Renal pelvis (tissue), 4 donors: Measurements from ENCODE around the gene LSM7. TPM values are rescaled to one million over a fixed set of nuclear protein-coding genes. Genes with fewer than 3 reads are reported as not detected.

Source experiments
- DNase-seq: peaks from one replicate; pipeline ENCODE4 v3.0.0-alpha.2; 2013
- polyA plus RNA-seq, 3 donors: library from polyadenylated mRNA; unstranded; fragments of 120-200 nt; gene quantifications; one replicate each; pipeline ENCODE4 v1.2.1, GENCODE V29; 2013; ENCODE audit not compliant: insufficient read length in 3 of 3

Gene LSM7
- polyA plus RNA-seq, 3 donors, result 107 to 121 (median 114) TPM

DNA sequence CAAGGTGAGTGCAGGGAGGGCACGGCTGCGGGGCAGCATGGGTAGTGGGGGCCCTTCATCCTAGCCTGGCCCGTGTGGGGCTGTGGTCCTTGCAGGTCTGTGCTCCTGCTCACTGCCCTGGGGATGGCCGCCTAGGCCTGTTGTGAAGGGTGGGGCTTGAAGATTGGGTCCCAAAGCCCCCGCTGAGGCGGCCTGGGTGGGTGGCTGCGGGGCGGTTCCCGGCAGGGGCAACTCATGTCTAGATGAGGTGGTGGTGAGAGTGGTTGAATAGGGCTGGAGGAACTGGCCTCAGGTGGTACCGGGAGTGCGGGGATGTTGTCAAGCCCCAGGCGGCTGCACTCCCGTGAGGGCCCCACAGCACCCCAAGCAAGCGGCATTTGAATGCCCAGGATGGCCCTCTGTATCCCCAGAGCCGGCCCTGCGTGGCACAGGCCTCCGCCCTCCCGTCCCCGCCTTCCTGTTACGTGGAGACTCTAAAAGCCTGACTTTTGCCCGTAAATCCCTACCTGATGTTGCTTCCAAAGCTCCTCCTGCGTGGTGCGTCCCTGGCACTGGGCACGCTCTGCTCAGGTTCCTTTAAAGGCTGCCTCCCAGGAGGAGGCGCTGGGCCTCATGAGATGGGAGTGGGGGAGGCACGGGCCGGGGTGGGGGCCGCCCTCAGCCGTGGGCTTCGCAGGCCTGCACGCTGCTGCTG is 15.1 kb upstream of the LSM7 start:
- DNase-seq, result no peak

- no peak for DNase-seq
Observed at GRCh38 chr19:2342656-2343288, 14.4 kb upstream of the LSM7 start.

GRCh38 chr19:2341982-2342381 is 13.6 kb upstream of the LSM7 start:
- no peak for DNase-seq

GRCh38 chr19:2341244-2341751 is 12.9 kb upstream of the LSM7 start:
- DNase-seq, result no peak

DNA sequence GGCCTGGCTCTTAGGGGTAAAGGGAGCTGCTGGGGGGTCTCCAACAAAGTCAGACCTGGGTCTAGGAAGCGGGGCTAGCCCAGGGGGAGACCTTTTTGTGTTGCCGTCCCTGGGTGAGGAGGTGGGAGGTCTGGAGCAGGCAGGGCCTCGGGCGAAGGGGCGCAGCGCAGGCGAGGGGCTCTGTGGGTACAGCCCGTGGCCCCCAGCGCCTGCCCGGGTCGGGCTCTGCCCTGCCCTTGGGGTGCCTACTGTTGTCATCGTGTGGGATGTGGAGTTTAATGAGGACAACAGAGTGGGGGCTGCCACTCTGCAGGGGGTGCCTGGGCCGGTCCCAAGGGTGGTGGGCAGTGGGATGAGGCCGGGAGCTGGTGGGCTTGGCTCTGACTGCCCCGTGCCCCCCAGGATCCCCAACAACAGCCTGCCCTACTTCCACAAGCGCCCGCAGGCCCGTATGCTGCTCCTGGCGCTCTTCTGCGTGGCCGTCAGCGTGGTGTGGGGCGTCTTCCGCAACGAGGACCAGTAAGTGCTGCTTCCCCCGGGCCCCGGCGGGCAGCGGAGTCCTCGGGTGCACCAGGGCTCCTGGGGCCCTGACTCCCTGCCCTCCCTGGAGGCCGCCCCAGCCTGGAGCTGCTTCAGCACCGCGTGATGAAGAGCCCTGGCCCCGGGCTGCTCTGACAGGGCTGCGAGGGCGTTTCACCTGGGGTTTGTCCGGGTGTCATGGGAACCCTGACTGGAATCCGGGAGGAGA is 12.3 kb upstream of the LSM7 start:
- DNase-seq, result no peak

DNA sequence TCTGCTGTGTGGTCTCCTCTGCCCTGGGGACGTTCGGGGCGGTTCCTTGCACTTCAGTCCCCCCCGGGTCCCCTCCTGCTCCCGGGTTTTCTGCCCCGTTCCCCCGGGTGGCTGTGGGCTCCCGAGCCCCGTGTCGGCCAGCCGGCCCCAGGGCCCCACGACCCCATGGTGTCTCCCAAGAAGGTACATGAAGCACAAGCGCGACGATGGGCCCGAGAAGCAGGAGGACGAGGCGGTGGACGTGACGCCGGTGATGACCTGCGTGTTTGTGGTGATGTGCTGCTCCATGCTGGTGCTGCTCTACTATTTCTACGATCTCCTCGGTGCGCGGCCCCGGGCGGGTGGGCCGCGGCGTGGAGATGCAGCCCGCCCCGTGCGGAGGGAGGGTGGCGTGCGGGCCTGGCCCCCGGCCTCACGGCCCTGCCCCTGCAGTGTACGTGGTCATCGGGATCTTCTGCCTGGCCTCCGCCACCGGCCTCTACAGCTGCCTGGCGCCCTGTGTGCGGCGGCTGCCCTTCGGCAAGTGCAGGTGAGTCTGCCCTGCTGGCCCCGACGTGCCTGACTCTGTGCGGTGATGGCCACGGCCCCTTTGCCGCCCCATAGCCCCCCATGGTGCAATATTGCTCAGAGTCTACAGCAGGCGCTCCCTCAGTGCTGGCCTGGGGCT is 11.4 kb upstream of the LSM7 start:
- no peak for DNase-seq

DNA sequence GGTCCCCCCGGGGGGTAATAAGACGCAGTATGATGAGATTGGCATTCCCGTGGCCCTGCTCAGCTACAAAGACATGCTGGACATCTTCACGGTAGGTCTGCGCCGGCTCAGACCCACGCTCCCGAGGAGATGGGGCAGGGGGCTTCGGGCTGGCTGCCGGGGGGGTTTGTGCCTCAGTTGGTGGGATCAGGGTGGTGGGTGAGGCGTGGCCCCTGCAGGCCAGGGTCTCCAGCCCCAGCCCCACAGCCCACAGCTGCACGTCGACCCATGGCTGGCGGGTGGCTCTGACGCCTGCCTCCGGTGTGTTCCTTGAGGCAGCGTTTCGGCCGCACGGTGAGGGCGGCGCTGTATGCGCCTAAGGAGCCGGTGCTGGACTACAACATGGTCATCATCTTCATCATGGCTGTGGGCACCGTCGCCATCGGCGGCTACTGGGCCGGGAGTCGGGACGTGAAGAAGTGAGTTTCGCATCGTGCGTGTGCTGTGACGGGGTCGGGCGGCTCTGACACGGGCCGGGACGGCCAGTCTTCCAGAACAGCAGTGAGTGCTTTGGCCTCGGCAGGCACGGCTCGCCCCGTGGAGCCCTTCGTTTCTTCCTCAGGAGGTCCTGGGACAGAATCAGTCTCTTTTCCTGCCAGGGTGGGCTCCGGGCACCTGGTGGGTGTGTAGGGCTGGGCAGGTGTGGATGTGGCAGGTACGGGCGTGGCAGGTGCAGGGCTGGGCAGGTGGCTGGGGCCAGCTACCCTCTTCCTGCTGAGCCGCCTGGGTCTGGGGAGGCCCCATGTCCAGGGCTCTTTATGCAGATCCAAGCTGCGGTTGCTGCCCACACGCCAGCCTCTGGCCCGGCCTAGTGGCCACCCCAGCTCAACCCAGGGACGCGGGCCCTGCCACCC is 10.6 kb upstream of the LSM7 start:
- DNase-seq, result no peak

DNA sequence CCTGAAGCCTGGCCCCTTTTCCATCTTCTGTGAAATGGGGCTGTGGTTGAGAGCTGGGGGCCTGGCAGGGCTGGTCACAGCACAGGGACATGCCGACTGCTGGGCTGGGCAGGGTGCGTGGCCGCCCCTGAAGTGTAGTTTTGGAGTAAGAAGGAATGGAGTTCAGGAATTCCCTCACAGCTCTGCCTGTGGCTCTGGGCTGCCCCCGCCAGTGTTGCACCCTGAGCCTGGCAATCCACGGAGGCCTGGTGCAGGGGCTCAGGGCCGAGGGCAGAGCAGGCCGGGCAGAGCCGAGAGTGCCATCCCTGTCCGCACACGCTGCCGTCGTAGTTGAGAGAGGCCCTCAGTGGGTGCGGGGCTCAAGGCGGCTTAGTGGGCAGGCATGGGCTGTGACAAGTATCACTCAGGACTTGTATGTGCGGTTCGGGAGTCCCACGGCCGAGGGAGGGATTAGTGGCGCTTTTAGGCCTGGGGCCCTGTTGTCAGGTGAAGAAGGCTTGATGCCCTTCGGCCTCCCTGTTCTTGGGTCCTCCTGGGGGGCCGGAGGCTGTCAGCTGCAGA is 9.7 kb upstream of the LSM7 start:
- no peak for DNase-seq

DNA sequence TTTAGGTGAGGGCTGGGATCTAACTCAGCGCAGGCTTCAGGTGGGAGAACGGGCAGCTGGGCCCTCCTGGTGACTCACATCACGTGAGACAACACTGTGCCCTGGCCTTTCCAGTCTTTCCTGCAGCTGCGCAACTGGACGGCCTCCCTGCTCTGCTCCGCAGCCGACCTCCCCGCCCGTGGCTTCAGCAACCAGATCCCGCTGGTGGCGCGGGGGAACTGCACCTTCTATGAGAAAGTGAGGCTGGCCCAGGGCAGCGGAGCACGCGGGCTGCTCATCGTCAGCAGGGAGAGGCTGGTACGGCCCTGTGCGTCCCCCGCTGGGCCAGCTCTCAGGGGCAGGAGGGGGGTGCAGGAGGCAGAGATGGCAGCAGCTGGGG is 8.9 kb upstream of the LSM7 start:
- DNase-seq, result peak; percentile 87

DNA sequence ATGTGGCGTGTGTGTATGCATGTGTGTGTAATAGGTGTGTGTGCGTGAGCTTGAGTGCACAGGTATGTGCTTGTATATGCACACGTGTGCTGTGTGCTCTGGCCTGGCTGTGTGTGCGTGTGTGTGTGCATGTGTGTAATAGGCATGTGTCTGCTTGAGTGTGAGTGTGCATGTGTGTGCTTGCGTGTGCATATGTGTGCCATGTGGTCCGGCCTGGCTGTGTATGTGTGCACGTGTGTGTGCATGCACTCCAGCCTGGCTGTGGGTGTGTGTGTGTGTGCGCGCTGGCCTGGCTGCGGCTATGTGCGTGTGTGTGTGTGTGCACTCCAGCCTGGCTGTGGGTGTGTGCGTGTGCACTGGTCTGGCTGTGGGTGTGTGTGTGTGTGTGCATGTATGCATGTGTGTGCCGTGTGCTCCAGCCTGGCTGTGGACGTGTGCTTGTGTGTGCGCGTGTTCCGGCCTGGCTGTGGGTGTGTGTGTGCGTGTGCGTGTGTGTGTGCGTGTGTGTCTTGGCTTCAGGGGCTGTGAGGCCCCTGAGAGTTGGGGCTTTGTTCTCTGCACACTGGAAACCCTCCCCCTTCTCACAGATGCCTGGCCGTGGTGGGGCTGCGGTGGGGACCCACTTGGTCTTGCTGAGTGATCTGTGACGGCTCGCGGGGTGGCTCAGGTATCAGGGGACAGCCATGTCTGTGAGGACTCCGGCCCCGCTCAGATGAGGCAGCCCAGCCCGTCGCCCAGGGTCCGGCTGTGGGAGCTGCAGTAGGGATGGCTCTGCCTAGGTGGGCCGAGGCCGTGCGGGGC is 8.3 kb upstream of the LSM7 start:
- no peak for DNase-seq

DNA sequence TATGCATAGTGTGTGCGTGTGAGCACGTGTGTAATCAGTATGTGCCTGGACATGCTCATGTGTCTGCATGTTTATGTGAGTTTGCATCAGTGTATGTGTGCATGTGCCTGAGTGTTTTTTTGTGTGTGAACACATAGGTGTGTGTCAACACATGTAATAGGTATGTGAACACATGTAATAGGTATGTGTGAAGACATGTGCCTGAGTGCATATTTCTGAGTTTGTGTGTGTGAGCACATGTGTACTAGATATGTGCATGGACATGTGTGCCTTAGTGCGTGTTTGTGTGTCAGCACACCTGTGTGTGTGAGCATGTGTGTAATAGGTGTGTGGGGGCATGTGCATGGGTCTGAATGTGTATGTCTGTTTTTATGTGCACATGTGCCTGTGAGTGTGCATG is 7.5 kb upstream of the LSM7 start:
- DNase-seq, result no peak

GRCh38 chr19:2334986-2335846 is 6.8 kb upstream of the LSM7 start:
- no peak for DNase-seq

DNA sequence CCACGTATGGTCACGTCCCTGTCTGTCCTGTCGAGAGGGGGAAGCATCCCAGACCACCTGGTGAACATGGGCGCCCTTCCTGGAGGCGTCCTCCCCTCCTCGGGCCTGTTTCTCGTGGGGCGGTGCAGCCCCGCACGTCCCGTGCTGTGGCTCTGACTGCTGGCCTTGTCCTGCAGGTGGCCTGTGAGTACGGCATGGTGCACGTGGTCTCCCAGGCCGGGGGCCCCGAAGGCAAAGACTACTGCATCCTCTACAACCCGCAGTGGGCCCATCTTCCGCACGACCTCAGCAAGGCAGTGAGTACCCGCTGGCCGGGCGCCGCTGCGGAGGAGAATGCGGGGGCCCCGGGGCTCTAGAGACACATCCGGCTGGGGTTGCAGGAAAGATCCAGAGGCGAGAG is 6.0 kb upstream of the LSM7 start:
- DNase-seq, result no peak

- no peak for DNase-seq
Observed at GRCh38 chr19:2333807-2334211, 5.4 kb upstream of the LSM7 start.

- no peak for DNase-seq
Observed at GRCh38 chr19:2333027-2333806, 4.8 kb upstream of the LSM7 start.

DNA sequence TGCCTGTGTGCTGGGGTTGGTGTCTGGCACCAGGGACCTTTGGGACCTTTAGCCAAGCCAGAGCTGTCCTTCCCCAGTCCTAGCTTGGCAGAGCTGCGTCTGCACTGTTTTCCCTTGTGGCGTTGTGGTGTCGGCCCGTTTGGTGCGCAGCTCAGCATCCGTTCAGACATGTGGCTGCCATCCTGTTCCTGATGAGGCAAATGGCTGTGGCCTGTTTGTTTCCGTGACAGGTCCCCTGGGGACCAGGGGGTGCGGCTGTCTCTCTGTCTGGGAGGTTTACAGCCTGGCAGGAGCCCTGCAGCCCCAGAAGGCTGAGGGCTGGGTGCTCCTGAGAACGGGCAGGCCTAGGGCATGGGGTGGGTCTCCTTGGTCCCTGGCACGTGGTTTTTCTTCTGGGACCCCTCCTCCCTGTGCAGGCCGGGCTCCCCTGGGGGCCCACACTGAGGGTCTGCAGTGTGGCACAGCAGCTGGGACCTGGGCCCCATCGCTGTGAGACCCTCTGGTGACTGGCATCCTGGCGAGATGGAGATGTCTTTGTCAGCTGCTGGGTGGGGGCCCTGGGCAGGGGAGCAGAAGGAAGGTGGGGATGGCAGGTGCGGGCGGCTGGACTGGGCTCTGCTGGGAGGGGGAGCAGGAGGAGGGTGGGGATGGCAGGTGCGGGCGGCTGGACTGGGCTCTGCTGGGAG is 4.1 kb upstream of the LSM7 start:
- DNase-seq, result no peak

- no peak for DNase-seq
Observed at GRCh38 chr19:2331601-2332246, 3.3 kb upstream of the LSM7 start.
